ENCODE measurements around the gene PSME3.

Gene PSME3

DNA sequence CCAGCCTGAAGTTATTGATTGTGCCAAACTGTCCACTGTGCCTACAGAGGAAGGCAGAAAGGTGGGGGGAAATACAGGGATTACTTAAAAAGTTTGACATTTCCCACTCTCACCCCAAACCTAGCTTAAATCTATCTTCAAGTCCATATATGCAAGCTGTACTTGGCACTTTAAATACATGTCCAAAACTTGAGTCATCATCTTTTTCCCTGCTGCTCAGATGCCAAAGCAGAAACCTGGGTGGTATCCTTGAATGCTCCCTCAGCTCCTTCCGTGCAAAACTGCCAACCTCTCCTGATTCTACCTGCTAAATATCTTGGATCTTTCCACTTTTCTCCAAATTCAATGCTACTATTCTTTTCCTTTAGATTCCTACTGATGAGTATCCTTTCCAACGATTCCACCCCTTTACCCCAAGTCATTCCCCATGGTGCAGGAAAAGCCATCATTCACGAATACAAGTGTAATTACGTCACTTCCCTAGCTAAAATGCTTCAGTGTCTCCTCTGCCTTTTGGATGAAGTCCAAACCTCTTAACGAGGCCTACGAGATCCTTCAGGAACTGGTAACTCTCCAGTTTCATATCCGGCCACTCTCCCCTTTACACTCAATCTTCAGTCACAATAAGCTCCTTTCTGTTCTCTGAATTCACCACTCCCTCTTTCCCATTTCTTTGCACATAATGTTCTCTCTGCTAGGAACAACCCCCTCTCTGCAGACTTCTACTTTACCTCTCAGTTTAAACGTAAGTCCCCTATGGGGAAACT lies 18.4 kb upstream of the PSME3 start:
- in situ Hi-C loops (cut with MboI; ENCODE audit: low sequenced_read_pairs) = no loop called here

DNA sequence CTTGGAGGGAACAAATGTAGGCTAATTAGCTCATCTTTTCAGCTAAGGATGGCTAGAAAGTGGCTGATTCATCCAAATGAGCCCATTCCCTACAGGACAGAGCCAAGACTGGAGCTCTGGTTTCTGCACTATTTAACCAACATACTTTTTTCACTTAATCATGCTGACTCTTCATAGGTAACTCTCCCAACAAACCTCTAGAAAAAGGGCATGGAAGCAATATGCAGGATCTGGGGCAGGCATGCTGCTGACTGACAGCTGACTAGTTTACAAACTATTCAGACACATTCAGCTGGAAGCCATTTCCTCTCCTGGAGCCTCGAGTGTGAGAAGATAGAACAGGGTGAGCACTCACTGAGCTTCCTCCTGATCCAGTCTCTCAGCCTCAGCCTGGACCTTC lies 15.3 kb upstream of the PSME3 start:
- in situ Hi-C loops (cut with MboI; ENCODE audit: low sequenced_read_pairs) = no loop called here

DNA sequence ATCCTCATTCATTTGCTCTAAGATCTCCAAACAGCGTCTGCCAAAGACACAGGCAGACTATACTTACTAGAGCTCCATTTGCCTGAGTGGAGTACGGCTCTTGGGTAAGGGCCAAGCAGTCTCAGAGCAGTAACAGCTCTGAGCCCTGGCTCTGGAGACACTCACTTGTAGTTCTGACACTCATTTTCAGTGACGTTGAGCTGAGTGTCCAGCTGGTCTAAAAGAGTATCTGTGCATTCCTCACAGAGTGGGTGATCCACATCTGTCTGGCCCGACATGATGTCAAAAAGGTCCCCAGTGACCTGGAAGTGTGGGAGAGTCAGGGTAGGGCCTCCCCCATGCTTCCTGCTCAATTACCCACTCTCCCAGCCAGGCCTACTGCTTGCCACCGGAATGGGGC lies 14.8 kb upstream of the PSME3 start:
- in situ Hi-C loops (cut with MboI; ENCODE audit: low sequenced_read_pairs) = no loop called here

- in situ Hi-C loops (cut with MboI; ENCODE audit: low sequenced_read_pairs) = no loop called here
Observed at GRCh38 chr17:42819939-42820535, 13.2 kb upstream of the PSME3 start.

GRCh38 chr17:42821176-42821575 lies 12.0 kb upstream of the PSME3 start:
- in situ Hi-C loops (cut with MboI; ENCODE audit: low sequenced_read_pairs) = no loop called here

- in situ Hi-C loops (cut with MboI; ENCODE audit: low sequenced_read_pairs) = no loop called here
Observed at GRCh38 chr17:42827472-42827871, 5.7 kb upstream of the PSME3 start.

GRCh38 chr17:42830971-42831370 lies 2.2 kb upstream of the PSME3 start:
- in situ Hi-C loops (cut with MboI; ENCODE audit: low sequenced_read_pairs) = loop anchor here (5.0 kb wide), 1 partner anchor 96 kb away; no protein-coding TSS in a partner anchor

GRCh38 chr17:42832213-42832933 lies 824 bp upstream of the PSME3 start:
- in situ Hi-C loops (cut with MboI; ENCODE audit: low sequenced_read_pairs) = loop anchor here (5.0 kb wide), 1 partner anchor 95 kb away; no protein-coding TSS in a partner anchor

DNA sequence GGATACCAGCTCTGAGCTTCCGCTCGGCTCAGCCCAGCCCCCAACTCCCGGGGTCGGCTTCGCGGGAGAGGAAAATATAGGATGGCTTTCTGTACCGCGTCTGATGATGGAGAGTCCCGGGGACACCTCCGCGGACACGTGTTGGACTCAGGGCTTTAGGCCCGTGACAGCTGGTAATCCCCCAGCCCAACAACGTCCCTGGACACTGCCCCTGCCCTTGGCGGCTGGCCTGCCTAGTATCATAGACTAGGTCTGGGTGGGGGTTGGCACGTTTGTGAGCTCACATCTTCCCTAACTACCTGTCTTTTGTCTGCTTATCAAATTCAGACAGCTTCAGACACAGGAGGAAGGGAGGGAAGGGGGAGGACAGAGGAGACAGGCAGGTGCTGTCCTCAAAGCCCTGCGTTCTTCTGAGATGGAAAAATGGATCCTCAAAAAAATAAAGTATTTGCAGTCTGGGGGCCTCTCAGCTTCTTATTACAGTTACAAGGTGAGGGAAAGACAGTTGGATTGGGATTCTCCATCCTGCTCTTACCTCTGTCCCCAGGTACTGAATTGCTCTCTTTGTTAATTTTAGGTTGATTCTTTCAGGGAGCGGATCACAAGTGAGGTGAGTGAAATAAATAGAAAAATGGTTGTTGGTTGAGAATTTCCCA lies 698 bp downstream of the PSME3 start:
- in situ Hi-C loops (cut with MboI; ENCODE audit: low sequenced_read_pairs) = loop anchor here (5.0 kb wide), 1 partner anchor 93 kb away; no protein-coding TSS in a partner anchor

DNA sequence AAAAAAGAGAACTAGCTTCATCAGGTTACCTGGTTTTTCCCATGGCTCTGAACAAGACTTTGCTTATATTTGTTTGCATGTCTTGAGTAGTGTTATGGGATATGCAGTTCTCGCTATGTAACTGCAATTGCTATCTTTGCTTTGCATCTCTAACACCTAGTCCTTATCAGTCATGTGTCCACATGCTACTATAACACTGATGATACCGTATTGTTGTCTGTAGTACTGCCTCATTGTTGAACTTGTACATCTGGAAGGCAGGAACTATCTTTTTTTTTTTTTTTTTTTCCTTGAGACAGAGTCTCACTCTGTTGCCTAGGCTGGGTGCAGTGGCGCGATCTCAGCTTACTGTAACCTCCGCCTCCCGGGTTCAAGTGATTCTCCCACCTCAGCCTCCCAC lies 2.5 kb downstream of the PSME3 start:
- in situ Hi-C loops (cut with MboI; ENCODE audit: low sequenced_read_pairs) = no loop called here

GRCh38 chr17:42841975-42842685 lies 8.9 kb downstream of the PSME3 start:
- in situ Hi-C loops (cut with MboI; ENCODE audit: low sequenced_read_pairs) = no loop called here

GRCh38 chr17:42843358-42843934 lies 10.2 kb downstream of the PSME3 start:
- in situ Hi-C loops (cut with MboI; ENCODE audit: low sequenced_read_pairs) = no loop called here

GRCh38 chr17:42844271-42844670 lies 11.1 kb downstream of the PSME3 start, which contains the start of gene AOC2:
AOC2 (plus strand) TSS chr17:42844580; CDS start chr17:42844627, 47 bp downstream.
- in situ Hi-C loops (cut with MboI; ENCODE audit: low sequenced_read_pairs) = no loop called here

GRCh38 chr17:42844761-42845555 lies 11.8 kb downstream of the PSME3 start:
- in situ Hi-C loops (cut with MboI; ENCODE audit: low sequenced_read_pairs) = no loop called here

DNA sequence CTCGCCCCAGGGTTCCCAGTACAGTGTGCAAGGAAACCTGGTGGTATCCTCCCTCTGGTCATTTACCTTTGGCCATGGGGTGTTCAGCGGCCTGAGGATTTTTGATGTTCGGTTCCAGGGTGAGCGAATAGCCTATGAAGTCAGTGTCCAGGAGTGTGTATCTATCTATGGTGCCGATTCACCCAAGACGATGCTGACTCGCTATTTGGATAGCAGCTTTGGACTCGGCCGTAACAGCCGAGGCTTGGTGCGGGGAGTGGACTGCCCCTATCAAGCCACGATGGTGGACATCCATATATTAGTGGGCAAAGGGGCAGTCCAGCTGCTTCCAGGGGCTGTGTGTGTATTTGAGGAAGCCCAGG lies 12.3 kb downstream of the PSME3 start:
- in situ Hi-C loops (cut with MboI; ENCODE audit: low sequenced_read_pairs) = no loop called here

GRCh38 chr17:42845918-42846593 lies 12.9 kb downstream of the PSME3 start:
- in situ Hi-C loops (cut with MboI; ENCODE audit: low sequenced_read_pairs) = no loop called here

GRCh38 chr17:42846594-42847280 lies 13.5 kb downstream of the PSME3 start:
- in situ Hi-C loops (cut with MboI; ENCODE audit: low sequenced_read_pairs) = no loop called here

GRCh38 chr17:42848093-42848492 lies 14.9 kb downstream of the PSME3 start:
- in situ Hi-C loops (cut with MboI; ENCODE audit: low sequenced_read_pairs) = no loop called here
